HepG2 (cell line): Measurements from ENCODE around the gene LRRC15. TPM values are rescaled to one million over a fixed set of nuclear protein-coding genes. Genes with fewer than 3 reads are reported as not detected.

Experiments used
- CBFB ChIP-seq: sonication (generic); formaldehyde crosslinking; IDR thresholded peaks from 2 replicates; pipeline ENCODE4 v1.4.0; 2020; ENCODE audit warnings: missing genetic modification reagents
- CREB3 ChIP-seq: sonication (generic); formaldehyde crosslinking; IDR thresholded peaks from 2 replicates; pipeline ENCODE4 v1.5.0; 2020; ENCODE audit warnings: missing genetic modification reagents
- KAT7 ChIP-seq: IDR thresholded peaks from 2 replicates; pipeline ENCODE4 v1.6.1; 2018; ENCODE audit warnings: borderline replicate concordance, missing compliant biosample characterization
- MAFK ChIP-seq, 2 experiments: IDR thresholded peaks in 1 of 2; conservative IDR thresholded peaks in 1 of 2; 2 replicates each; pipeline ENCODE4 v1.6.1; 2011; ENCODE audit warnings: improper control_type of control experiment in 2 of 2, low read length in 2 of 2
- PCBP1 ChIP-seq: fragments of 200-400 bp; formaldehyde crosslinking; IDR thresholded peaks from 2 replicates; pipeline ENCODE4 v1.6.1; 2017; ENCODE audit warnings: mild to moderate bottlenecking, low read depth, low read length, borderline replicate concordance
- SOX5 ChIP-seq: IDR thresholded peaks from 2 replicates; pipeline ENCODE4 v1.6.1; 2016; ENCODE audit warnings: borderline replicate concordance
- SP5 ChIP-seq: IDR thresholded peaks from 2 replicates; pipeline ENCODE4 v1.6.1; 2016; ENCODE audit warnings: low read depth, borderline replicate concordance
- TEAD3 ChIP-seq: optimal IDR thresholded peaks from 2 replicates; pipeline ENCODE3; 2016; ENCODE audit warnings: borderline replicate concordance
- XRCC5 ChIP-seq: fragments of 200-400 bp; formaldehyde crosslinking; optimal IDR thresholded peaks from 2 replicates; pipeline ENCODE3; 2017; ENCODE audit warnings: mild to moderate bottlenecking, low read length
- ZNF276 ChIP-seq: sonication (generic); formaldehyde crosslinking; IDR thresholded peaks from 2 replicates; pipeline ENCODE4 v1.4.0; 2020; ENCODE audit warnings: mild to moderate bottlenecking, low read depth, missing genetic modification reagents
- ZNF574 ChIP-seq: sonication (generic); formaldehyde crosslinking; IDR thresholded peaks from 2 replicates; pipeline ENCODE4 v1.4.0; 2020; ENCODE audit warnings: missing genetic modification reagents
- polyA plus RNA-seq, 8 experiments: library from polyadenylated mRNA; depleted of rRNA in 3 of 8; stranded (reverse) in 7 of 8; unstranded in 1 of 8; fragments of >200 nt; fragmentation: Illumina TruSeq in 4 of 8; extraction: Trizol in 4 of 8; gene quantifications; 2 replicates each; pipeline versions ENCODE4 v1.2.1 to v1.2.3, GENCODE V29; 2011 to 2016; ENCODE audit warnings: low read depth in 4 of 8, missing spikeins in 1 of 8, mixed read lengths in 1 of 8; ENCODE audit not compliant: insufficient read depth in 1 of 8
- total RNA-seq, 5 experiments: library from RNA; depleted of rRNA; stranded (reverse); fragments of >200 nt; fragmentation: Illumina TruSeq; extraction: Trizol; gene quantifications; 2 replicates each; pipeline ENCODE4 v1.2.3, GENCODE V29; 2016; ENCODE audit warnings: low read depth in 1 of 5
- TF ChIP-seq, protein P1 (sequence below): sonication (generic); formaldehyde crosslinking; IDR thresholded peaks from 2 replicates; pipeline ENCODE4 v1.5.0; 2020; ENCODE audit warnings: mild to moderate bottlenecking, missing genetic modification reagents
- TF ChIP-seq, protein P2 (sequence below): sonication (generic); formaldehyde crosslinking; IDR thresholded peaks from 2 replicates; pipeline ENCODE4 v1.8.0; 2023; ENCODE audit warnings: mild to moderate bottlenecking, missing genetic modification reagents
- TF ChIP-seq, protein P3 (sequence below): sonication (generic); formaldehyde crosslinking; IDR thresholded peaks from 2 replicates; pipeline ENCODE4 v1.4.0; 2020; ENCODE audit warnings: mild to moderate bottlenecking, missing genetic modification reagents
- TF ChIP-seq, protein P4 (sequence below): IDR thresholded peaks from 2 replicates; pipeline ENCODE4 v1.6.1; 2016; ENCODE audit warnings: low read depth, control low read depth

The LRRC15 gene
- total and polyA plus RNA-seq, 2 of the 13 experiments (the other 11 are each of a cell fraction or from before 2014, with no cell fraction given) = not detected

DNA sequence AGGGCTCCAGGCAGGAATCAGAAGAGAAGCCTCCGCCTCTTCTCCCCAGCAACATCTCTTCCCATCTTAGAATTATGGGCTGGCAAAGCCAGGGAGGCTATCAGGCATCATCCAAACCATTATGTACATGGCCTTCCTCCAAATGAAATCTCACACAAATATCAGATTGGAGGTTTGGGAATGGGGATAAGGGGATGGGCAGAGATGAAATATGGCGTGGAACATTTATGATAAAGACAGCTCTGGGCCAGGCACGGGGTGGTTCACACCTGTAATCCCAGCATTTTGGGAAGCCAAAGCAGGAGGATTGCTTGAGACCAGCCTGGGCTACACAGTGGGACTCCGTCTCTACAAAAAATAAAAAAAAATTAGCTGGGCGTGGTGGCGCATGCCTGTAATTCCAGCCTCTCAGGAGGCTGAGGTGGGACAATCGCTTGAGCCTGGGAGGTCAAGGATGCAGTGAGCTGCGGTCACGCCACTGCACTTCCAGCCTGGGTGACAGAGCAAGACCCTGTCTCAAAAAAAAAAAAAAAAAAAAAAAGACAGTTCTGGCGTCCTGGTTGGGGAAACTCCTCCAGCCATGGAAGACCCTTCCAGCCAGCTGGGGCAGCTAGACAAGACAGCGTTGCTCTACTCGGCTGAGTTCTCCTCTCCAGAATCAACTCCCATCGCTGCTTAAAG lies 55.0 kb downstream of the LRRC15 start (continued):
- TF ChIP-seq, protein P1, sequence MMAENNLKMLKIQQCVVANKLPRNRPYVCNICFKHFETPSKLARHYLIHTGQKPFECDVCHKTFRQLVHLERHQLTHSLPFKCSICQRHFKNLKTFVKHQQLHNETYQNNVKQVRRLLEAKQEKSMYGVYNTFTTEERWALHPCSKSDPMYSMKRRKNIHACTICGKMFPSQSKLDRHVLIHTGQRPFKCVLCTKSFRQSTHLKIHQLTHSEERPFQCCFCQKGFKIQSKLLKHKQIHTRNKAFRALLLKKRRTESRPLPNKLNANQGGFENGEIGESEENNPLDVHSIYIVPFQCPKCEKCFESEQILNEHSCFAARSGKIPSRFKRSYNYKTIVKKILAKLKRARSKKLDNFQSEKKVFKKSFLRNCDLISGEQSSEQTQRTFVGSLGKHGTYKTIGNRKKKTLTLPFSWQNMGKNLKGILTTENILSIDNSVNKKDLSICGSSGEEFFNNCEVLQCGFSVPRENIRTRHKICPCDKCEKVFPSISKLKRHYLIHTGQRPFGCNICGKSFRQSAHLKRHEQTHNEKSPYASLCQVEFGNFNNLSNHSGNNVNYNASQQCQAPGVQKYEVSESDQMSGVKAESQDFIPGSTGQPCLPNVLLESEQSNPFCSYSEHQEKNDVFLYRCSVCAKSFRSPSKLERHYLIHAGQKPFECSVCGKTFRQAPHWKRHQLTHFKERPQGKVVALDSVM (CRISPR knock-in tag) = peak; percentile 43; the same call in 1 of the 2 replicates
- TF ChIP-seq, protein P2, sequence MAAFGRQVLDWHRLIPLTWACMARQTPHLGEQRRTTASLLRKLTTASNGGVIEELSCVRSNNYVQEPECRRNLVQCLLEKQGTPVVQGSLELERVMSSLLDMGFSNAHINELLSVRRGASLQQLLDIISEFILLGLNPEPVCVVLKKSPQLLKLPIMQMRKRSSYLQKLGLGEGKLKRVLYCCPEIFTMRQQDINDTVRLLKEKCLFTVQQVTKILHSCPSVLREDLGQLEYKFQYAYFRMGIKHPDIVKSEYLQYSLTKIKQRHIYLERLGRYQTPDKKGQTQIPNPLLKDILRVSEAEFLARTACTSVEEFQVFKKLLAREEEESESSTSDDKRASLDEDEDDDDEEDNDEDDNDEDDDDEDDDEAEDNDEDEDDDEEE (CRISPR knock-in tag) = 0 out of 2 replicates have a peak, but pooled peaks have one; percentile 3
- TF ChIP-seq ZNF276 (CRISPR knock-in tag) (no peak), XRCC5 (no peak), PCBP1 (no peak), SOX5 (CRISPR knock-in tag) (no peak), CREB3 (no peak), SP5 (CRISPR knock-in tag) (peak; percentile 30; the same call in 1 of the 2 replicates), ZNF574 (CRISPR knock-in tag) (no peak), KAT7 (no peak), CBFB (no peak), TEAD3 (no peak), MAFK (conservative IDR thresholded peaks at IDR 0.05 in 1 of 2, IDR thresholded peaks at IDR 0.05 in 1 of 2; ENCODE audit: low read length in 2 of 2) (no peak)
- TF ChIP-seq, protein P3, sequence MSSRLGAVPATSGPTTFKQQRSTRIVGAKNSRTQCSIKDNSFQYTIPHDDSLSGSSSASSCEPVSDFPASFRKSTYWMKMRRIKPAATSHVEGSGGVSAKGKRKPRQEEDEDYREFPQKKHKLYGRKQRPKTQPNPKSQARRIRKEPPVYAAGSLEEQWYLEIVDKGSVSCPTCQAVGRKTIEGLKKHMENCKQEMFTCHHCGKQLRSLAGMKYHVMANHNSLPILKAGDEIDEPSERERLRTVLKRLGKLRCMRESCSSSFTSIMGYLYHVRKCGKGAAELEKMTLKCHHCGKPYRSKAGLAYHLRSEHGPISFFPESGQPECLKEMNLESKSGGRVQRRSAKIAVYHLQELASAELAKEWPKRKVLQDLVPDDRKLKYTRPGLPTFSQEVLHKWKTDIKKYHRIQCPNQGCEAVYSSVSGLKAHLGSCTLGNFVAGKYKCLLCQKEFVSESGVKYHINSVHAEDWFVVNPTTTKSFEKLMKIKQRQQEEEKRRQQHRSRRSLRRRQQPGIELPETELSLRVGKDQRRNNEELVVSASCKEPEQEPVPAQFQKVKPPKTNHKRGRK = no peak
- TF ChIP-seq, protein P4, sequence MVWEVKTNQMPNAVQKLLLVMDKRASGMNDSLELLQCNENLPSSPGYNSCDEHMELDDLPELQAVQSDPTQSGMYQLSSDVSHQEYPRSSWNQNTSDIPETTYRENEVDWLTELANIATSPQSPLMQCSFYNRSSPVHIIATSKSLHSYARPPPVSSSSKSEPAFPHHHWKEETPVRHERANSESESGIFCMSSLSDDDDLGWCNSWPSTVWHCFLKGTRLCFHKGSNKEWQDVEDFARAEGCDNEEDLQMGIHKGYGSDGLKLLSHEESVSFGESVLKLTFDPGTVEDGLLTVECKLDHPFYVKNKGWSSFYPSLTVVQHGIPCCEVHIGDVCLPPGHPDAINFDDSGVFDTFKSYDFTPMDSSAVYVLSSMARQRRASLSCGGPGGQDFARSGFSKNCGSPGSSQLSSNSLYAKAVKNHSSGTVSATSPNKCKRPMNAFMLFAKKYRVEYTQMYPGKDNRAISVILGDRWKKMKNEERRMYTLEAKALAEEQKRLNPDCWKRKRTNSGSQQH (CRISPR knock-in tag) = 0 out of 2 replicates have a peak, but pooled peaks have one; percentile 14
